ENCODE data around the gene OSBPL3. TPM values are rescaled to one million over a fixed set of nuclear protein-coding genes. Genes with fewer than 3 reads are reported as not detected.

The OSBPL3 gene
- total RNA-seq, 1 experiment from 2014 or later, result 16.0 TPM

DNA sequence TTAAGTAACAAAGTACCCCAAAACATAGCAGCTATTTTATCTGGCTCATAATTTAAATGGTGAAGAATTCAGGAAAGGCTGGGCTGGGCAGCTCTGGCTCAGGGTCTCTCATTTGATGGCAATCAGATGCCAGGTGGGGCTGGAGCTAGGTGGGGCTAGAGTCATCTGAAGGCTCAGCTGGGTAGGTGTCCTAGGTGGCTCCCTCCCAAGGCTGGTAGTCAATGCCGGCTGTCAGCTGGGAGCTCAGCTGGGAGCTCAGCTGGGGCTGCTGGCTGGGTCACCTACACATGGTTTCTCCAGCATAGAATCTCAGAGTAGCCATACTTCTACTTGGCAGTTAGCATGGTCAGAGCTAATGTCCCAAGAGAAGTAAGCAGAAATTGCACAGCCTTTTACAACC is 34.1 kb downstream of the OSBPL3 start (continued):
- TF ChIP-seq, protein P1, sequence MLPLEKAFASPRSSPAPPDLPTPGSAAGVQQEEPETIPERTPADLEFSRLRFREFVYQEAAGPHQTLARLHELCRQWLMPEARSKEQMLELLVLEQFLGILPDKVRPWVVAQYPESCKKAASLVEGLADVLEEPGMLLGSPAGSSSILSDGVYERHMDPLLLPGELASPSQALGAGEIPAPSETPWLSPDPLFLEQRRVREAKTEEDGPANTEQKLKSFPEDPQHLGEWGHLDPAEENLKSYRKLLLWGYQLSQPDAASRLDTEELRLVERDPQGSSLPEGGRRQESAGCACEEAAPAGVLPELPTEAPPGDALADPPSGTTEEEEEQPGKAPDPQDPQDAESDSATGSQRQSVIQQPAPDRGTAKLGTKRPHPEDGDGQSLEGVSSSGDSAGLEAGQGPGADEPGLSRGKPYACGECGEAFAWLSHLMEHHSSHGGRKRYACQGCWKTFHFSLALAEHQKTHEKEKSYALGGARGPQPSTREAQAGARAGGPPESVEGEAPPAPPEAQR (CRISPR knock-in tag; IDR thresholded peaks at IDR 0.05), result no peak
- TF ChIP-seq IRF2 (CRISPR knock-in tag; IDR thresholded peaks at IDR 0.05; ENCODE audit: borderline replicate concordance, low read depth) (no peak), RELA (CRISPR knock-in tag; IDR thresholded peaks at IDR 0.05; ENCODE audit: borderline replicate concordance) (no peak), EMX1 (CRISPR knock-in tag; IDR thresholded peaks at IDR 0.05) (no peak), GRHL2 (CRISPR knock-in tag; IDR thresholded peaks at IDR 0.05; ENCODE audit: insufficient replicate concordance, severe bottlenecking) (no peak), ZNF671 (CRISPR knock-in tag; IDR thresholded peaks at IDR 0.05) (no peak), CREB1 (CRISPR knock-in tag; IDR thresholded peaks at IDR 0.05) (no peak)
- TF ChIP-seq, protein P2, sequence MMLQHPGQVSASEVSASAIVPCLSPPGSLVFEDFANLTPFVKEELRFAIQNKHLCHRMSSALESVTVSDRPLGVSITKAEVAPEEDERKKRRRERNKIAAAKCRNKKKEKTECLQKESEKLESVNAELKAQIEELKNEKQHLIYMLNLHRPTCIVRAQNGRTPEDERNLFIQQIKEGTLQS (CRISPR knock-in tag; conservative IDR thresholded peaks at IDR 0.05), result no peak
- TF ChIP-seq, protein P3, sequence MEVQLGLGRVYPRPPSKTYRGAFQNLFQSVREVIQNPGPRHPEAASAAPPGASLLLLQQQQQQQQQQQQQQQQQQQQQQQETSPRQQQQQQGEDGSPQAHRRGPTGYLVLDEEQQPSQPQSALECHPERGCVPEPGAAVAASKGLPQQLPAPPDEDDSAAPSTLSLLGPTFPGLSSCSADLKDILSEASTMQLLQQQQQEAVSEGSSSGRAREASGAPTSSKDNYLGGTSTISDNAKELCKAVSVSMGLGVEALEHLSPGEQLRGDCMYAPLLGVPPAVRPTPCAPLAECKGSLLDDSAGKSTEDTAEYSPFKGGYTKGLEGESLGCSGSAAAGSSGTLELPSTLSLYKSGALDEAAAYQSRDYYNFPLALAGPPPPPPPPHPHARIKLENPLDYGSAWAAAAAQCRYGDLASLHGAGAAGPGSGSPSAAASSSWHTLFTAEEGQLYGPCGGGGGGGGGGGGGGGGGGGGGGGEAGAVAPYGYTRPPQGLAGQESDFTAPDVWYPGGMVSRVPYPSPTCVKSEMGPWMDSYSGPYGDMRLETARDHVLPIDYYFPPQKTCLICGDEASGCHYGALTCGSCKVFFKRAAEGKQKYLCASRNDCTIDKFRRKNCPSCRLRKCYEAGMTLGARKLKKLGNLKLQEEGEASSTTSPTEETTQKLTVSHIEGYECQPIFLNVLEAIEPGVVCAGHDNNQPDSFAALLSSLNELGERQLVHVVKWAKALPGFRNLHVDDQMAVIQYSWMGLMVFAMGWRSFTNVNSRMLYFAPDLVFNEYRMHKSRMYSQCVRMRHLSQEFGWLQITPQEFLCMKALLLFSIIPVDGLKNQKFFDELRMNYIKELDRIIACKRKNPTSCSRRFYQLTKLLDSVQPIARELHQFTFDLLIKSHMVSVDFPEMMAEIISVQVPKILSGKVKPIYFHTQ (CRISPR knock-in tag; IDR thresholded peaks at IDR 0.05), result no peak

DNA sequence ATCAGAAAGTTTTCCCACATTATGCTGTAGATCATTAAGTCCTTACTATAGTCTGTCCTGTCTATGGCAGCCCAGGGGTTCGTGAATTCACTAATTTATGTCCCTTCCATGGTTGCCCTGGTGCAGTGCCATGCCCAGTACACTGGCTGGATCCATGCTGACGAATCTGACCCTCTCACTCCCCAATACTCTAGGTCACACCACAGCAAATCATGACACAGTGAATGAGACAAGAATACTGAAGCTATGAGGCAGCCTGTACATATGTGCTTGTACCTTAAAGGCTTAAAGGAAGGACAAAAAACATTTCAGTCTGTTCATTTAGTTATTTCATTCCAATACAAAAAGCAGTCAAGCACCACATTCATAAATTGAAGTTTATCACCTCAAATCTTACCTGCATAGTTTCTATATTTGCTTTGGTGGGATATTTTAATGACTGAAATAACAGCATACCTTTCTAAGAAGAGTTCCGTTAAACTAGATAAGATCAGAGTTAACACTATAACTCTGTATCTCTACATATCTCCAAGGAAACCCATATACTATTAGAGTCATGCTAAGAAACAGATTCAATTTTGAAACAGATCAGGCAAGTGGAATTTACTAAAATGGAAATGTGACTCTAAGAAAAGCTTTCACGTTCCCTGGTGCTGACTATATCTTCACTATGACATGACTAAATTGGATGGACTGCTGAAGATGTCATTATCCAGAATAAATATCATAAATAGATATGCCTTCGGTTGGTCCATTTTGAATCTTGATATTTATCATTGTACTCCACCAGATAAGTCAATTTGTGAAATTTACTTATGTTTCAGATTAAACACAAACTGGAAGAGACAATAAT is 36.7 kb downstream of the OSBPL3 start:
- ChIA-PET CTCF (no interaction called here), POLR2A (no interaction called here)
- ATAC-seq (no peak), DNase-seq (ENCODE audit: low spot score) (no peak)
- no peaks in the 10 kb centered on the region for H3K9me3 Mint-ChIP-seq
- no peak overlapping the region for H3K4me3 Mint-ChIP-seq
- peaks cover 25% of the 10 kb centered on the region for H3K4me1 Mint-ChIP-seq
- no peaks in the 10 kb centered on the region for H3K27me3 Mint-ChIP-seq (ENCODE audit: low read depth)
- no peaks in the 10 kb centered on the region for H3K36me3 Mint-ChIP-seq
- H3K27ac Mint-ChIP-seq, result no peak overlapping the region
- TF ChIP-seq IRF2 (CRISPR knock-in tag; IDR thresholded peaks at IDR 0.05; ENCODE audit: borderline replicate concordance, low read depth) (no peak), GTF2I (CRISPR knock-in tag; conservative IDR thresholded peaks at IDR 0.05) (no peak), CREB1 (CRISPR knock-in tag; IDR thresholded peaks at IDR 0.05) (no peak), HMGA2 (CRISPR knock-in tag; IDR thresholded peaks at IDR 0.05) (no peak), ZNF263 (CRISPR knock-in tag; IDR thresholded peaks at IDR 0.05; ENCODE audit: low read depth) (no peak)
- TF ChIP-seq, protein P4, sequence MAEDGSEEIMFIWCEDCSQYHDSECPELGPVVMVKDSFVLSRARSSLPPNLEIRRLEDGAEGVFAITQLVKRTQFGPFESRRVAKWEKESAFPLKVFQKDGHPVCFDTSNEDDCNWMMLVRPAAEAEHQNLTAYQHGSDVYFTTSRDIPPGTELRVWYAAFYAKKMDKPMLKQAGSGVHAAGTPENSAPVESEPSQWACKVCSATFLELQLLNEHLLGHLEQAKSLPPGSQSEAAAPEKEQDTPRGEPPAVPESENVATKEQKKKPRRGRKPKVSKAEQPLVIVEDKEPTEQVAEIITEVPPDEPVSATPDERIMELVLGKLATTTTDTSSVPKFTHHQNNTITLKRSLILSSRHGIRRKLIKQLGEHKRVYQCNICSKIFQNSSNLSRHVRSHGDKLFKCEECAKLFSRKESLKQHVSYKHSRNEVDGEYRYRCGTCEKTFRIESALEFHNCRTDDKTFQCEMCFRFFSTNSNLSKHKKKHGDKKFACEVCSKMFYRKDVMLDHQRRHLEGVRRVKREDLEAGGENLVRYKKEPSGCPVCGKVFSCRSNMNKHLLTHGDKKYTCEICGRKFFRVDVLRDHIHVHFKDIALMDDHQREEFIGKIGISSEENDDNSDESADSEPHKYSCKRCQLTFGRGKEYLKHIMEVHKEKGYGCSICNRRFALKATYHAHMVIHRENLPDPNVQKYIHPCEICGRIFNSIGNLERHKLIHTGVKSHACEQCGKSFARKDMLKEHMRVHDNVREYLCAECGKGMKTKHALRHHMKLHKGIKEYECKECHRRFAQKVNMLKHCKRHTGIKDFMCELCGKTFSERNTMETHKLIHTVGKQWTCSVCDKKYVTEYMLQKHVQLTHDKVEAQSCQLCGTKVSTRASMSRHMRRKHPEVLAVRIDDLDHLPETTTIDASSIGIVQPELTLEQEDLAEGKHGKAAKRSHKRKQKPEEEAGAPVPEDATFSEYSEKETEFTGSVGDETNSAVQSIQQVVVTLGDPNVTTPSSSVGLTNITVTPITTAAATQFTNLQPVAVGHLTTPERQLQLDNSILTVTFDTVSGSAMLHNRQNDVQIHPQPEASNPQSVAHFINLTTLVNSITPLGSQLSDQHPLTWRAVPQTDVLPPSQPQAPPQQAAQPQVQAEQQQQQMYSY (CRISPR knock-in tag; IDR thresholded peaks at IDR 0.05), result no peak
- TF ChIP-seq, protein P5, sequence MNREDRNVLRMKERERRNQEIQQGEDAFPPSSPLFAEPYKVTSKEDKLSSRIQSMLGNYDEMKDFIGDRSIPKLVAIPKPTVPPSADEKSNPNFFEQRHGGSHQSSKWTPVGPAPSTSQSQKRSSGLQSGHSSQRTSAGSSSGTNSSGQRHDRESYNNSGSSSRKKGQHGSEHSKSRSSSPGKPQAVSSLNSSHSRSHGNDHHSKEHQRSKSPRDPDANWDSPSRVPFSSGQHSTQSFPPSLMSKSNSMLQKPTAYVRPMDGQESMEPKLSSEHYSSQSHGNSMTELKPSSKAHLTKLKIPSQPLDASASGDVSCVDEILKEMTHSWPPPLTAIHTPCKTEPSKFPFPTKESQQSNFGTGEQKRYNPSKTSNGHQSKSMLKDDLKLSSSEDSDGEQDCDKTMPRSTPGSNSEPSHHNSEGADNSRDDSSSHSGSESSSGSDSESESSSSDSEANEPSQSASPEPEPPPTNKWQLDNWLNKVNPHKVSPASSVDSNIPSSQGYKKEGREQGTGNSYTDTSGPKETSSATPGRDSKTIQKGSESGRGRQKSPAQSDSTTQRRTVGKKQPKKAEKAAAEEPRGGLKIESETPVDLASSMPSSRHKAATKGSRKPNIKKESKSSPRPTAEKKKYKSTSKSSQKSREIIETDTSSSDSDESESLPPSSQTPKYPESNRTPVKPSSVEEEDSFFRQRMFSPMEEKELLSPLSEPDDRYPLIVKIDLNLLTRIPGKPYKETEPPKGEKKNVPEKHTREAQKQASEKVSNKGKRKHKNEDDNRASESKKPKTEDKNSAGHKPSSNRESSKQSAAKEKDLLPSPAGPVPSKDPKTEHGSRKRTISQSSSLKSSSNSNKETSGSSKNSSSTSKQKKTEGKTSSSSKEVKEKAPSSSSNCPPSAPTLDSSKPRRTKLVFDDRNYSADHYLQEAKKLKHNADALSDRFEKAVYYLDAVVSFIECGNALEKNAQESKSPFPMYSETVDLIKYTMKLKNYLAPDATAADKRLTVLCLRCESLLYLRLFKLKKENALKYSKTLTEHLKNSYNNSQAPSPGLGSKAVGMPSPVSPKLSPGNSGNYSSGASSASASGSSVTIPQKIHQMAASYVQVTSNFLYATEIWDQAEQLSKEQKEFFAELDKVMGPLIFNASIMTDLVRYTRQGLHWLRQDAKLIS (CRISPR knock-in tag; IDR thresholded peaks at IDR 0.05; ENCODE audit: borderline replicate concordance), result no peak
- TF ChIP-seq, protein P6, sequence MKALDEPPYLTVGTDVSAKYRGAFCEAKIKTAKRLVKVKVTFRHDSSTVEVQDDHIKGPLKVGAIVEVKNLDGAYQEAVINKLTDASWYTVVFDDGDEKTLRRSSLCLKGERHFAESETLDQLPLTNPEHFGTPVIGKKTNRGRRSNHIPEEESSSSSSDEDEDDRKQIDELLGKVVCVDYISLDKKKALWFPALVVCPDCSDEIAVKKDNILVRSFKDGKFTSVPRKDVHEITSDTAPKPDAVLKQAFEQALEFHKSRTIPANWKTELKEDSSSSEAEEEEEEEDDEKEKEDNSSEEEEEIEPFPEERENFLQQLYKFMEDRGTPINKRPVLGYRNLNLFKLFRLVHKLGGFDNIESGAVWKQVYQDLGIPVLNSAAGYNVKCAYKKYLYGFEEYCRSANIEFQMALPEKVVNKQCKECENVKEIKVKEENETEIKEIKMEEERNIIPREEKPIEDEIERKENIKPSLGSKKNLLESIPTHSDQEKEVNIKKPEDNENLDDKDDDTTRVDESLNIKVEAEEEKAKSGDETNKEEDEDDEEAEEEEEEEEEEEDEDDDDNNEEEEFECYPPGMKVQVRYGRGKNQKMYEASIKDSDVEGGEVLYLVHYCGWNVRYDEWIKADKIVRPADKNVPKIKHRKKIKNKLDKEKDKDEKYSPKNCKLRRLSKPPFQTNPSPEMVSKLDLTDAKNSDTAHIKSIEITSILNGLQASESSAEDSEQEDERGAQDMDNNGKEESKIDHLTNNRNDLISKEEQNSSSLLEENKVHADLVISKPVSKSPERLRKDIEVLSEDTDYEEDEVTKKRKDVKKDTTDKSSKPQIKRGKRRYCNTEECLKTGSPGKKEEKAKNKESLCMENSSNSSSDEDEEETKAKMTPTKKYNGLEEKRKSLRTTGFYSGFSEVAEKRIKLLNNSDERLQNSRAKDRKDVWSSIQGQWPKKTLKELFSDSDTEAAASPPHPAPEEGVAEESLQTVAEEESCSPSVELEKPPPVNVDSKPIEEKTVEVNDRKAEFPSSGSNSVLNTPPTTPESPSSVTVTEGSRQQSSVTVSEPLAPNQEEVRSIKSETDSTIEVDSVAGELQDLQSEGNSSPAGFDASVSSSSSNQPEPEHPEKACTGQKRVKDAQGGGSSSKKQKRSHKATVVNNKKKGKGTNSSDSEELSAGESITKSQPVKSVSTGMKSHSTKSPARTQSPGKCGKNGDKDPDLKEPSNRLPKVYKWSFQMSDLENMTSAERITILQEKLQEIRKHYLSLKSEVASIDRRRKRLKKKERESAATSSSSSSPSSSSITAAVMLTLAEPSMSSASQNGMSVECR (CRISPR knock-in tag; IDR thresholded peaks at IDR 0.05; ENCODE audit: borderline replicate concordance), result no peak
- TF ChIP-seq, protein P7, sequence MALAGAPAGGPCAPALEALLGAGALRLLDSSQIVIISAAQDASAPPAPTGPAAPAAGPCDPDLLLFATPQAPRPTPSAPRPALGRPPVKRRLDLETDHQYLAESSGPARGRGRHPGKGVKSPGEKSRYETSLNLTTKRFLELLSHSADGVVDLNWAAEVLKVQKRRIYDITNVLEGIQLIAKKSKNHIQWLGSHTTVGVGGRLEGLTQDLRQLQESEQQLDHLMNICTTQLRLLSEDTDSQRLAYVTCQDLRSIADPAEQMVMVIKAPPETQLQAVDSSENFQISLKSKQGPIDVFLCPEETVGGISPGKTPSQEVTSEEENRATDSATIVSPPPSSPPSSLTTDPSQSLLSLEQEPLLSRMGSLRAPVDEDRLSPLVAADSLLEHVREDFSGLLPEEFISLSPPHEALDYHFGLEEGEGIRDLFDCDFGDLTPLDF (CRISPR knock-in tag; IDR thresholded peaks at IDR 0.05), result no peak
